Astrocyte (in vitro differentiated cells and primary cell): ENCODE data around the gene JAKMIP1. TPM values are rescaled to one million over a fixed set of nuclear protein-coding genes. Genes with fewer than 3 reads are reported as not detected.
A peak's percentile ranks its signal among the peaks of the same experiment; 100 is the strongest.
"Not testable (repeated sequence)": the region's sequence is repeated elsewhere in the genome, so short reads cannot be mapped to it uniquely, and the experiment has no call there.

Experiments
- DNase-seq: peaks from one replicate; pipeline ENCODE4 v3.0.0-alpha.2; 2010; ENCODE audit warnings: low read depth
- FAIRE-seq: peaks from 2 replicates; lab custom pipeline; 2011; peaks lifted over from hg19 to GRCh38; lab: Jason Lieb, UNC
- H2AFZ ChIP-seq: 2 replicates; pipeline ENCODE4 v1.6.0; 2012; ENCODE audit warnings: low read depth, low read length, inconsistent platforms
- H3K27ac ChIP-seq: 2 replicates; pipeline ENCODE4 v1.5.1; 2011; ENCODE audit warnings: low read depth, low read length, inconsistent platforms
- H3K27me3 ChIP-seq: 2 replicates; pipeline ENCODE4 v1.6.0; 2011; ENCODE audit warnings: low read length, inconsistent platforms; ENCODE audit not compliant: insufficient read depth
- H3K36me3 ChIP-seq: 2 replicates; pipeline ENCODE4 v1.5.1; 2011; ENCODE audit warnings: low read length, inconsistent platforms; ENCODE audit not compliant: insufficient read depth
- H3K4me1 ChIP-seq: 2 replicates; pipeline ENCODE4 v1.5.1; 2011; ENCODE audit warnings: low read length, inconsistent platforms; ENCODE audit not compliant: insufficient read depth
- H3K4me2 ChIP-seq: 2 replicates; pipeline ENCODE4 v1.6.0; 2012; ENCODE audit warnings: low read length, inconsistent platforms
- H3K4me3 ChIP-seq: 2 replicates; pipeline ENCODE4 v1.5.1; 2011; ENCODE audit warnings: low read depth, mild to moderate bottlenecking, low read length, inconsistent platforms; ENCODE audit not compliant: insufficient read depth
- H3K79me2 ChIP-seq: 2 replicates; pipeline ENCODE4 v1.6.0; 2012; ENCODE audit warnings: mild to moderate bottlenecking, low read length, inconsistent platforms; ENCODE audit not compliant: insufficient read depth
- H3K9ac ChIP-seq: 2 replicates; pipeline ENCODE4 v1.6.0; 2012; ENCODE audit warnings: mild to moderate bottlenecking, low read length, inconsistent platforms
- H3K9me3 ChIP-seq: 2 replicates; pipeline ENCODE4 v1.5.1; 2012; ENCODE audit warnings: low read depth, mild to moderate bottlenecking, low read length, inconsistent platforms; ENCODE audit not compliant: insufficient read depth
- H4K20me1 ChIP-seq: 2 replicates; pipeline ENCODE4 v1.6.0; 2012; ENCODE audit warnings: low read length, inconsistent platforms; ENCODE audit not compliant: insufficient read depth
- H3K27ac Mint-ChIP-seq: one replicate; pipeline ENCODE4 v1.8.0; 2021; ENCODE audit warnings: mild to moderate bottlenecking, mixed read lengths; ENCODE audit not compliant: unreplicated experiment
- H3K27me3 Mint-ChIP-seq: one replicate; pipeline ENCODE4 v1.8.0; 2021; ENCODE audit warnings: low read depth, mixed read lengths; ENCODE audit not compliant: unreplicated experiment
- H3K36me3 Mint-ChIP-seq: one replicate; pipeline ENCODE4 v1.8.0; 2021; ENCODE audit warnings: low read depth, mixed read lengths; ENCODE audit not compliant: unreplicated experiment
- H3K4me1 Mint-ChIP-seq: one replicate; pipeline ENCODE4 v1.8.0; 2021; ENCODE audit warnings: low read depth, mixed read lengths; ENCODE audit not compliant: unreplicated experiment
- H3K4me3 Mint-ChIP-seq: one replicate; pipeline ENCODE4 v1.8.0; 2021; ENCODE audit warnings: mild to moderate bottlenecking, moderate library complexity, mixed read lengths; ENCODE audit not compliant: unreplicated experiment
- H3K9me3 Mint-ChIP-seq: one replicate; pipeline ENCODE4 v1.8.0; 2021; ENCODE audit warnings: mild to moderate bottlenecking, mixed read lengths; ENCODE audit not compliant: unreplicated experiment
- EZH2 ChIP-seq: IDR thresholded peaks from 2 replicates; pipeline ENCODE4 v1.6.1; 2012; ENCODE audit warnings: mild to moderate bottlenecking, low read length, inconsistent platforms; ENCODE audit not compliant: insufficient read depth
- total RNA-seq: library from RNA; stranded (reverse); gene quantifications from 2 replicates; pipeline ENCODE4 v1.2.1, GENCODE V29; 2021
- TF ChIP-seq, protein P1 (sequence below): IDR thresholded peaks from 2 replicates; pipeline ENCODE4 v1.5.1; 2011; ENCODE audit warnings: low read depth, mild to moderate bottlenecking, inconsistent platforms, low read length, moderate library complexity; ENCODE audit not compliant: insufficient read depth

The JAKMIP1 gene
- total RNA-seq, 1 donor from 2014 or later: 0.50 TPM

DNA sequence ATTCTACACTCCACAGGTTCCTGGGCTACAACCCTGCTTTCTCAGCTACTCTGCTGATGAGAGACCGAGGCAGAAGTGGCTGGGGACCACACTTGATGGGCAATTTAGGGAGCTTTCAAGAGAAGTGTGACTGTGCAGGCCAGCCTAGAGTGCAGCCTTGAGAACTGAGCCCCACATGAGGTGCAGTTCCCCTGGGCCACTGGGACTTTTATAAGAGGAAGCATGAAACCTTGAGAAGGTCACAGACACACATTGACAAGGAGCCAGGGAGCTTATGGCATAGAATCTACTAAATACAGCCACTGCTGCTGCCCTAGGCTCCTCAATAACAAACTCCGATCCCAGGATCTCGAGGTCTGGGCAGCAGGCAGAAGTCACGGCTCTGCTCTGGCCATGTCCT, 195.2 kb downstream of the JAKMIP1 start:
- no peaks in the 10 kb centered on the region for H4K20me1 ChIP-seq
- FAIRE-seq: no peak
- H3K4me1 ChIP-seq: no peaks in the 10 kb centered on the region
- peaks cover 2% of the 10 kb centered on the region for H3K9me3 ChIP-seq
- H3K36me3 Mint-ChIP-seq: no peaks in the 10 kb centered on the region
- H3K79me2 ChIP-seq: no peaks in the 10 kb centered on the region
- no peak overlapping the region for H3K27ac Mint-ChIP-seq
- no peak overlapping the region for H3K9ac ChIP-seq
- no peak overlapping the region for H3K4me3 ChIP-seq
- no peak for DNase-seq
- H3K27me3 Mint-ChIP-seq: peaks cover 60% of the 10 kb centered on the region
- no peaks in the 10 kb centered on the region for H3K4me1 Mint-ChIP-seq
- no peak for TF ChIP-seq EZH2
- TF ChIP-seq, protein P1, sequence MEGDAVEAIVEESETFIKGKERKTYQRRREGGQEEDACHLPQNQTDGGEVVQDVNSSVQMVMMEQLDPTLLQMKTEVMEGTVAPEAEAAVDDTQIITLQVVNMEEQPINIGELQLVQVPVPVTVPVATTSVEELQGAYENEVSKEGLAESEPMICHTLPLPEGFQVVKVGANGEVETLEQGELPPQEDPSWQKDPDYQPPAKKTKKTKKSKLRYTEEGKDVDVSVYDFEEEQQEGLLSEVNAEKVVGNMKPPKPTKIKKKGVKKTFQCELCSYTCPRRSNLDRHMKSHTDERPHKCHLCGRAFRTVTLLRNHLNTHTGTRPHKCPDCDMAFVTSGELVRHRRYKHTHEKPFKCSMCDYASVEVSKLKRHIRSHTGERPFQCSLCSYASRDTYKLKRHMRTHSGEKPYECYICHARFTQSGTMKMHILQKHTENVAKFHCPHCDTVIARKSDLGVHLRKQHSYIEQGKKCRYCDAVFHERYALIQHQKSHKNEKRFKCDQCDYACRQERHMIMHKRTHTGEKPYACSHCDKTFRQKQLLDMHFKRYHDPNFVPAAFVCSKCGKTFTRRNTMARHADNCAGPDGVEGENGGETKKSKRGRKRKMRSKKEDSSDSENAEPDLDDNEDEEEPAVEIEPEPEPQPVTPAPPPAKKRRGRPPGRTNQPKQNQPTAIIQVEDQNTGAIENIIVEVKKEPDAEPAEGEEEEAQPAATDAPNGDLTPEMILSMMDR: no peak
- no peaks in the 10 kb centered on the region for H3K36me3 ChIP-seq
- no peak overlapping the region for H3K4me2 ChIP-seq
- H2AFZ ChIP-seq: no peak overlapping the region
- peaks cover 16% of the 10 kb centered on the region for H3K27me3 ChIP-seq
- H3K27ac ChIP-seq: no peak overlapping the region
- no peak overlapping the region for H3K4me3 Mint-ChIP-seq
- H3K9me3 Mint-ChIP-seq: peaks cover 2% of the 10 kb centered on the region

GRCh38 chr4:6003485-6003884, 196.9 kb downstream of the JAKMIP1 start:
- H3K27me3 ChIP-seq, H3K9me3 Mint-ChIP-seq, H3K4me3 ChIP-seq, H3K79me2 ChIP-seq, H3K27ac Mint-ChIP-seq, H2AFZ ChIP-seq, H3K9me3 ChIP-seq, H3K4me1 Mint-ChIP-seq, H3K36me3 ChIP-seq, DNase-seq, H4K20me1 ChIP-seq, H3K4me2 ChIP-seq, H3K9ac ChIP-seq, H3K4me3 Mint-ChIP-seq, H3K27ac ChIP-seq, H3K4me1 ChIP-seq, H3K36me3 Mint-ChIP-seq: not testable (repeated sequence)
- H3K27me3 Mint-ChIP-seq: peaks cover 58% of the 10 kb centered on the region
- peak; percentile 17 for FAIRE-seq

DNA sequence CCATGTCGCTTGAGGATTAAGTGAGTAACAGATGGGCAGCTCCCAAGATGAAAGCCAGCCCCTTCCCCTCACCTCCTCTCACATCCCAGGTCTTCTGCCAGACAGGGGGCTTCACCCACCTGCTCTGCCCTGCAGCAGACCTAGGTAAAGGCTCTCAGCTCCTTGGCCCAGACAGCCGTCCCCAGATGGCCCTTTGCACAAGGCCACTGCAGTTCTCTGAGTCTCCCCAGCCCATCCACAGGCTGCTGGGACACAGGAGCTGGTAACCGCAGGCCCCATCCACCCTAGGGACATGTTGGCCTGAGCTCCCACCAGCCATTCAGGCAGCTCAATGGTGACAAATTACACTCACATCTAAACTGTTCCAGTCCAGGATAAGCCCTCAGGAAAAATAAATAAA, 197.4 kb downstream of the JAKMIP1 start:
- H3K27ac ChIP-seq: no peak overlapping the region
- H3K4me1 ChIP-seq: no peaks in the 10 kb centered on the region
- H3K27me3 ChIP-seq: peaks cover 5% of the 10 kb centered on the region
- no peak overlapping the region for H3K4me3 ChIP-seq
- no peaks in the 10 kb centered on the region for H3K36me3 Mint-ChIP-seq
- no peak overlapping the region for H3K27ac Mint-ChIP-seq
- DNase-seq (no peak), FAIRE-seq (no peak)
- H3K27me3 Mint-ChIP-seq: peaks cover 59% of the 10 kb centered on the region
- no peak overlapping the region for H3K4me2 ChIP-seq
- TF ChIP-seq EZH2: no peak
- TF ChIP-seq, protein P1: no peak
- no peaks in the 10 kb centered on the region for H3K4me1 Mint-ChIP-seq
- H3K9me3 Mint-ChIP-seq: no peaks in the 10 kb centered on the region
- H2AFZ ChIP-seq: no peak overlapping the region
- H3K79me2 ChIP-seq: no peaks in the 10 kb centered on the region
- H3K9me3 ChIP-seq: peaks cover 2% of the 10 kb centered on the region
- no peak overlapping the region for H3K9ac ChIP-seq
- H4K20me1 ChIP-seq: no peaks in the 10 kb centered on the region
- no peaks in the 10 kb centered on the region for H3K36me3 ChIP-seq
- H3K4me3 Mint-ChIP-seq: no peak overlapping the region
